Left colon (tissue), 2 donors: ENCODE measurements around the gene CCS. TPM values are rescaled to one million over a fixed set of nuclear protein-coding genes. Genes with fewer than 3 reads are reported as not detected.
"Not testable (repeated sequence)": the region's sequence is repeated elsewhere in the genome, so short reads cannot be mapped to it uniquely, and the experiment has no call there.

Experiments
- ATAC-seq: fragments of 200-7000 bp; cut with Tn5 transposase; one replicate; pipeline ENCODE4 v1.9.1; 2020; ENCODE audit warnings: mild to moderate bottlenecking, moderate library complexity
- DNase-seq, 2 donors: peaks; one replicate each; pipeline ENCODE4 v3.0.0-alpha.2; 2020
- intact Hi-C, 2 donors: fragments of 100-400 bp; cut with DNase I in 1 of 2; cut with micrococcal nuclease in 1 of 2; formaldehyde crosslinking; loops; one replicate each; pipeline versions ENCODE4 v1.11.2 to v1.14.0; 2022; cut with DNase I, micrococcal nuclease
- total RNA-seq, 2 donors: library from RNA; stranded (reverse); fragmentation: NEBNext Ultra II Directional; extraction: Animal tissue kit (Norgen Biotek cat#: 25700); gene quantifications; one replicate each; pipeline ENCODE4 v1.2.1, GENCODE V29; 2021
- donor health status: DM: no; HTN: no; CAD: no.
- donor health status: DM: yes; HTN: yes; CAD: no.

CCS gene
- total RNA-seq, 2 donors from 2014 or later, result 38.5 to 38.6 TPM

GRCh38 chr11:66638177-66639065 is 45.4 kb downstream of the CCS start, which contains the start of gene RBM4:
Gene RBM4 (plus strand): TSS chr11:66638703. CDS start chr11:66639712, 1,009 bp downstream.
- peak; percentile 92 for ATAC-seq
- peak; percentile 93 to 99 for DNase-seq
- intact Hi-C loops, result no loop called here

- ATAC-seq (peak; percentile 19), DNase-seq (no peak)
- intact Hi-C loops, result no loop called here
These were observed 46.3 kb downstream of the CCS start for GRCh38 chr11:66639066-66639813.

- ATAC-seq, DNase-seq, intact Hi-C loops: not testable (repeated sequence)
These were observed 46.9 kb downstream of the CCS start for GRCh38 chr11:66639814-66640340.

- ATAC-seq, result no peak
These were observed 48.8 kb downstream of the CCS start for GRCh38 chr11:66641834-66642233.

GRCh38 chr11:66643745-66644437 is 50.9 kb downstream of the CCS start:
- intact Hi-C loops, result no loop called here
- DNase-seq (no peak), ATAC-seq (no peak)

More at GRCh38 chr11:66641834-66642233, 48.8 kb downstream of the CCS start:
- intact Hi-C loops, result no loop called here
- no peak for DNase-seq

GRCh38 chr11:66646828-66647227 is 53.8 kb downstream of the CCS start:
- intact Hi-C loops, result no loop called here
- DNase-seq (no peak), ATAC-seq (no peak)

- intact Hi-C loops, result no loop called here
- no peak for DNase-seq
- no peak for ATAC-seq
These were observed 56.9 kb downstream of the CCS start for GRCh38 chr11:66649903-66650302.

- no peak for DNase-seq
- ATAC-seq, result peak; percentile 3
- intact Hi-C loops, result no loop called here
These were observed 58.0 kb downstream of the CCS start for GRCh38 chr11:66651016-66651415.

GRCh38 chr11:66652651-66653050 is 59.7 kb downstream of the CCS start:
- ATAC-seq (peak; percentile 24), DNase-seq (no peak)
- intact Hi-C loops, result no loop called here

- DNase-seq, result no peak
- no peak for ATAC-seq
- intact Hi-C loops, result no loop called here
These were observed 60.1 kb downstream of the CCS start for GRCh38 chr11:66653123-66653522.

Other genes starting within 250 kb of the CCS start
- 10 to 100 TPM; 42.5 to 46.3 TPM for gene BRMS1, start 248.1 kb upstream of the CCS start, total RNA-seq
- 10 to 100 TPM; 13.1 to 17.1 TPM for gene B4GAT1, start 245.6 kb upstream of the CCS start, total RNA-seq
- 10 to 100 TPM; 16.3 to 31.1 TPM for gene SLC29A2, start 221.4 kb upstream of the CCS start, total RNA-seq
- under 1 TPM in 1 of 2 donors, not detected in 1; 0.39 TPM for gene NPAS4, start 172.2 kb upstream of the CCS start, total RNA-seq
- gene MRPL11, start 154.3 kb upstream of the CCS start, total RNA-seq, result 10 to 100 TPM; 46.9 to 59.4 TPM
- 1 to 10 TPM; 4.7 to 5.2 TPM for gene PELI3, start 126.3 kb upstream of the CCS start, total RNA-seq
- gene DPP3, start 112.8 kb upstream of the CCS start, total RNA-seq, result 10 to 100 TPM; 75.0 to 91.4 TPM
- 10 to 100 TPM; 29.8 to 34.8 TPM for gene BBS1, start 82.5 kb upstream of the CCS start, total RNA-seq
- gene ZDHHC24, start 47.1 kb upstream of the CCS start, total RNA-seq, result 10 to 100 TPM in 1 of 2 donors, 1 to 10 TPM in 1; 9.9 to 11.7 TPM
- not detected for gene ACTN3, start 46.3 kb upstream of the CCS start, total RNA-seq
- 10 to 100 TPM in 1 of 2 donors, 1 to 10 TPM in 1; 5.6 to 20.4 TPM for gene CTSF, start 24.6 kb upstream of the CCS start, total RNA-seq
- gene CCDC87, start 122 bp upstream of the CCS start, total RNA-seq, result under 1 TPM; 0.22 to 0.46 TPM
- 10 to 100 TPM; 45.3 to 48.9 TPM for gene RBM14, start 23.4 kb downstream of the CCS start, total RNA-seq
- gene RBM4, start 45.5 kb downstream of the CCS start, total RNA-seq, result 10 to 100 TPM; 90.7 to 92.9 TPM
- gene RBM4B, start 84.7 kb downstream of the CCS start, total RNA-seq, result 10 to 100 TPM; 14.7 to 17.6 TPM
- 1 to 10 TPM; 3.9 to 7.3 TPM for gene SPTBN2, start 136.0 kb downstream of the CCS start, total RNA-seq